Liver (tissue), 9 donors: Measurements from ENCODE around the gene ZNF343. TPM values are rescaled to one million over a fixed set of nuclear protein-coding genes. Genes with fewer than 3 reads are reported as not detected.
"Not testable (repeated sequence)": the region's sequence is repeated elsewhere in the genome, so short reads cannot be mapped to it uniquely, and the experiment has no call there.

Source experiments
- DNase-seq: peaks from one replicate; pipeline ENCODE4 v3.0.0-alpha.2; 2017; ENCODE audit warnings: low spot score
- H3K27ac ChIP-seq, 2 donors: one replicate each; pipeline ENCODE4 v1.7.0; 2013; ENCODE audit warnings: inconsistent platforms in 2 of 2, low read length in 2 of 2, control low read depth in 1 of 2, low read depth in 1 of 2, mild to moderate bottlenecking in 1 of 2
- H3K27me3 ChIP-seq, 4 donors: one replicate each; pipeline versions ENCODE4 v1.6.1 to v1.7.0; 2013; ENCODE audit warnings: low read length in 3 of 4, inconsistent platforms in 1 of 4, mild to moderate bottlenecking in 1 of 4, moderate library complexity in 1 of 4; ENCODE audit not compliant: control insufficient read depth in 4 of 4, insufficient read depth in 4 of 4
- H3K36me3 ChIP-seq, 4 donors: one replicate each; pipeline versions ENCODE4 v1.6.1 to v1.7.0; 2013; ENCODE audit warnings: low read length in 3 of 4, mild to moderate bottlenecking in 3 of 4, low read depth in 1 of 4, moderate library complexity in 1 of 4; ENCODE audit not compliant: control insufficient read depth in 4 of 4, insufficient read depth in 3 of 4
- H3K4me1 ChIP-seq, 4 donors: one replicate each; pipeline versions ENCODE4 v1.6.1 to v1.7.0; 2013; ENCODE audit warnings: low read length in 3 of 4, mild to moderate bottlenecking in 3 of 4, moderate library complexity in 1 of 4; ENCODE audit not compliant: control insufficient read depth in 4 of 4, insufficient read depth in 4 of 4
- H3K4me3 ChIP-seq, 3 donors: one replicate each; pipeline versions ENCODE4 v1.6.1 to v1.7.0; 2013; ENCODE audit warnings: low read length in 3 of 3, control low read depth in 1 of 3, low read depth in 1 of 3, mild to moderate bottlenecking in 1 of 3
- H3K9ac ChIP-seq, 2 donors: one replicate each; pipeline ENCODE4 v1.7.0; 2013; ENCODE audit warnings: low read length in 2 of 2, mild to moderate bottlenecking in 2 of 2, moderate library complexity in 2 of 2, control low read depth in 1 of 2, low read depth in 1 of 2
- H3K9me3 ChIP-seq, 4 donors: one replicate each; pipeline versions ENCODE4 v1.6.1 to v1.7.0; 2013; ENCODE audit warnings: low read length in 3 of 4; ENCODE audit not compliant: control insufficient read depth in 4 of 4
- ATF3 ChIP-seq: IDR thresholded peaks from 2 replicates; pipeline ENCODE4 v1.6.1; 2016; ENCODE audit warnings: antibody characterized with exemption
- CTCF ChIP-seq: fragments of 150-350 bp; IDR thresholded peaks from 2 replicates; pipeline ENCODE4 v1.5.1; 2017; ENCODE audit warnings: improper control_type of control experiment, low read depth, low read length; ENCODE audit not compliant: missing input control
- EGR1 ChIP-seq, 2 donors: IDR thresholded peaks; 2 replicates each; pipeline ENCODE4 v1.6.1; 2016 to 2018; ENCODE audit warnings: antibody characterized with exemption in 2 of 2, low read depth in 2 of 2
- FOXA1 ChIP-seq: IDR thresholded peaks from 2 replicates; pipeline ENCODE4 v1.6.1; 2016; ENCODE audit warnings: antibody characterized with exemption
- FOXA2 ChIP-seq: IDR thresholded peaks from 2 replicates; pipeline ENCODE4 v1.6.1; 2016; ENCODE audit warnings: antibody characterized with exemption
- GABPA ChIP-seq, 2 donors: IDR thresholded peaks in 1 of 2; conservative IDR thresholded peaks in 1 of 2; 2 replicates each; pipeline ENCODE4 v1.6.1; 2016; ENCODE audit warnings: antibody characterized with exemption in 2 of 2, mild to moderate bottlenecking in 1 of 2, moderate library complexity in 1 of 2
- HNF4A ChIP-seq, 2 donors: conservative IDR thresholded peaks; 2 replicates each; pipeline ENCODE4 v1.6.1; 2016; ENCODE audit warnings: antibody characterized with exemption in 2 of 2, mild to moderate bottlenecking in 2 of 2
- HNF4G ChIP-seq: IDR thresholded peaks from 2 replicates; pipeline ENCODE4 v1.6.1; 2016; ENCODE audit warnings: antibody characterized with exemption
- JUND ChIP-seq, 2 donors: IDR thresholded peaks; 2 replicates each; pipeline ENCODE4 v1.6.1; 2016; ENCODE audit warnings: antibody characterized with exemption in 2 of 2
- MAX ChIP-seq: IDR thresholded peaks from 2 replicates; pipeline ENCODE4 v1.6.1; 2016; ENCODE audit warnings: antibody characterized with exemption
- NR2F2 ChIP-seq: IDR thresholded peaks from 2 replicates; pipeline ENCODE4 v1.6.1; 2016; ENCODE audit warnings: antibody characterized with exemption
- RAD21 ChIP-seq, 2 donors: IDR thresholded peaks; 2 replicates each; pipeline ENCODE4 v1.6.1; 2016; ENCODE audit warnings: antibody characterized with exemption in 2 of 2, mild to moderate bottlenecking in 2 of 2
- REST ChIP-seq: IDR thresholded peaks from 2 replicates; pipeline ENCODE4 v1.6.1; 2016; ENCODE audit warnings: antibody characterized with exemption, mild to moderate bottlenecking
- RXRA ChIP-seq, 2 donors: IDR thresholded peaks; 2 replicates each; pipeline ENCODE4 v1.6.1; 2017 to 2018; ENCODE audit warnings: antibody characterized with exemption in 2 of 2, mild to moderate bottlenecking in 1 of 2
- SP1 ChIP-seq: IDR thresholded peaks from 2 replicates; pipeline ENCODE4 v1.6.1; 2018; ENCODE audit warnings: antibody characterized with exemption, mild to moderate bottlenecking
- TAF1 ChIP-seq: conservative IDR thresholded peaks from 2 replicates; pipeline ENCODE4 v1.6.1; 2016; ENCODE audit warnings: antibody characterized with exemption, mild to moderate bottlenecking
- YY1 ChIP-seq: IDR thresholded peaks from 2 replicates; pipeline ENCODE4 v1.6.1; 2016; ENCODE audit warnings: antibody characterized with exemption, mild to moderate bottlenecking
- ZBTB33 ChIP-seq: IDR thresholded peaks from 2 replicates; pipeline ENCODE4 v1.6.1; 2016; ENCODE audit warnings: antibody characterized with exemption
- WGBS: extraction: QIAGEN DNeasy Blood & Tissue Kit; methylation state at CpG from one replicate; pipeline ENCODE4 v1.1.7; 2013; 5-methylcytosine and 5-hydroxymethylcytosine counted together
- polyA plus RNA-seq, 2 donors: library from polyadenylated mRNA; stranded (reverse) in 1 of 2; unstranded in 1 of 2; fragments of 200-250 nt in 1 of 2; fragments of >200 nt in 1 of 2; fragmentation: Nextera tagmentation in 1 of 2; extraction: Ambion mirVana in 1 of 2; gene quantifications; one replicate each; pipeline versions ENCODE4 v1.2.1 to v1.2.3, GENCODE V29; 2013 to 2015
- total RNA-seq, 2 donors: library from RNA; depleted of rRNA; stranded (reverse); fragments of >200 nt; gene quantifications; one replicate each; pipeline ENCODE4 v1.2.3, GENCODE V29; 2014
- donor health status: healthy.
- donor health status: healthy.
- donor health status: healthy.
- donor health status: healthy.
- donor health status: healthy.

The ZNF343 gene
- total and polyA plus RNA-seq, 4 donors, result 3.3 to 10.5 (median 4.2) TPM

- 96% methylated on average over 2 of the region's 2 CpGs for WGBS
- not testable (repeated sequence) for H3K27ac ChIP-seq, DNase-seq, H3K27me3 ChIP-seq, H3K4me3 ChIP-seq, H3K9ac ChIP-seq, H3K4me1 ChIP-seq, H3K9me3 ChIP-seq
- peaks cover 2 to 14% (median 8%) of the 10 kb centered on the region in 4 donors for H3K36me3 ChIP-seq
- TF ChIP-seq HNF4A (conservative IDR thresholded peaks at IDR 0.05), result peak; percentile 16 to 25
Observed at GRCh38 chr20:2502808-2503384, 5.8 kb downstream of the ZNF343 start.

GRCh38 chr20:2485661-2486060 lies 23.1 kb downstream of the ZNF343 start:
- no peak for TF ChIP-seq ATF3
- no peak for TF ChIP-seq CTCF
- TF ChIP-seq FOXA2, result no peak
- no peak for TF ChIP-seq JUND (IDR thresholded peaks at IDR 0.05)
- no peak for TF ChIP-seq HNF4G
- TF ChIP-seq SP1, result no peak
- TF ChIP-seq RXRA (IDR thresholded peaks at IDR 0.05), result no peak
- TF ChIP-seq YY1, result no peak
- no peak for TF ChIP-seq FOXA1
- TF ChIP-seq REST, result no peak
- no peak for TF ChIP-seq ZBTB33
- no peak for TF ChIP-seq MAX
- no peak for TF ChIP-seq RAD21 (IDR thresholded peaks at IDR 0.05)
- no peak for TF ChIP-seq HNF4A (conservative IDR thresholded peaks at IDR 0.05)
- no peak for TF ChIP-seq GABPA (IDR thresholded peaks at IDR 0.05 in 1 of 2, conservative IDR thresholded peaks at IDR 0.05 in 1 of 2)
- no peak for TF ChIP-seq NR2F2
- no peak for TF ChIP-seq EGR1 (IDR thresholded peaks at IDR 0.05; ENCODE audit: low read depth in 2 of 2)
- no peak for TF ChIP-seq TAF1
- Histone ChIP-seq H3K36me3 (peaks cover 8 to 52% (median 35%) of the 10 kb centered on the region in 4 donors), H3K27ac (no peak overlapping the region), H3K9me3 (peaks cover 0 to under 1% (median 0%) of the 10 kb centered on the region in 4 donors), H3K27me3 (no peaks in the 10 kb centered on the region), H3K4me3 (no peak overlapping the region), H3K9ac (no peak overlapping the region), H3K4me1 (no peaks in the 10 kb centered on the region)
- DNase-seq, result no peak
- WGBS, result 72% methylated on average over 4 of the region's 4 CpGs
